NCI-H2029 (cell line): Measurements from ENCODE around the gene TK2.
"Not testable (repeated sequence)": the region's sequence is repeated elsewhere in the genome, so short reads cannot be mapped to it uniquely, and the experiment has no call there.

Experiments used
- DNase-seq: peaks from one replicate; lab custom pipeline; 2025; lab: John Stamatoyannopoulos, UW

The TK2 gene

DNA sequence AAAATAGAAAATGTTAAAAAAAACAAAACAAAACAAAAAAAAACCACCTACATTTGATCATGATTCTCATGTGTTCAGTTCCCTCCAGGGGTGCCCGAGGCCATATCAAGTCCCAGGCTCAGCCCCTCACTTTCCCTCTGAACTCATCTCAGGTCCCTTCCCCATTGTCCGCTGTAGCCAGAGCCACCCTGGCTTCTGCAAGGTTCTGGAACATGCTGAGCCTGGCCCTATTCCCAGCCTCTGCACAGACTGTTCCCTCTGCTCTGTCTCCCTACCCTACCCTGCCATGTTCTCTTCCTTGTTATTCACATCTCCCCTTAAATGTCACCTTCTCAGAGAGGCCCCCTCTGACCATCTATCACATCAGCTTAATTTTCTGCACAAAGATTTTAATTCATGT, 46.9 kb downstream of the TK2 start:
- DNase-seq: no peak

GRCh38 chr16:66502020-66502913, 47.7 kb downstream of the TK2 start:
- DNase-seq: no peak

- DNase-seq: not testable (repeated sequence)
Observed at GRCh38 chr16:66501563-66501962, 48.4 kb downstream of the TK2 start.

DNA sequence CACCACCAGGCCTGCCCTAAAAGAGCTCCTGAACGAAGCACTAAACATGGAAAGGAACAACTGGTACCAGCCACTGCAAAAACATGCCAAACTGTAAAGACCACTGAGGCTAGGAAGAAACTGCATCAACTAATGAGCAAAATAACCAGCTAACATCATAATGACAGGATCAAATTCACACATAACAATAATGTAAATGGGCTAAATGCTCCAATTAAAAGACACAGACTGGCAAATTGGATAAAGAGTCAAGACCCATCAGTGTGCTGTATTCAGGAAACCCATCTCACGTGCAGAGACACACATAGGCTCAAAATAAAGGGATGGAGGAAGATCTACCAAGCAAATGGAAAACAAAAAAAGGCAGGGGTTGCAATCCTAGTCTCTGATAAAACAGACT, 52.0 kb downstream of the TK2 start:
- not testable (repeated sequence) for DNase-seq

- not testable (repeated sequence) for DNase-seq
Observed at GRCh38 chr16:66496226-66496625, 53.7 kb downstream of the TK2 start.

DNA sequence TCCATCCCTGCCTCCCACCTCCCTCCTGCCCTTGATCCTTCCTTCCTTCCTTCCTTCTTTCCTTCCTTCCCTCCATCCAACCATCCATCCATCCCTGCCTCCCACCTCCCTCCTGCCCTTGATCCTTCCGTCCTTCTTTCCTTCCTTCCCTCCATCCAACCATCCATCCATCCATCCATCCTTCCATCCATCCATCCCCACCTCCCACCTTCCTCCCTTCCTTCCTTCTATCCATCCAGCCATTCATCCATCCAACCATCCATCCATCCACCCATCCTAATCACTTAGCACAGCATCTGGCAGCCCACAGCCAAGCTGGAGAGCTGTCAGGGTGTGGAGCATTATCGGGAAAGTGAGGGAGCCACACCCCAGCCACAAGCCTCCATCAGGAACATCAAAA, 54.5 kb downstream of the TK2 start:
- DNase-seq: no peak

DNA sequence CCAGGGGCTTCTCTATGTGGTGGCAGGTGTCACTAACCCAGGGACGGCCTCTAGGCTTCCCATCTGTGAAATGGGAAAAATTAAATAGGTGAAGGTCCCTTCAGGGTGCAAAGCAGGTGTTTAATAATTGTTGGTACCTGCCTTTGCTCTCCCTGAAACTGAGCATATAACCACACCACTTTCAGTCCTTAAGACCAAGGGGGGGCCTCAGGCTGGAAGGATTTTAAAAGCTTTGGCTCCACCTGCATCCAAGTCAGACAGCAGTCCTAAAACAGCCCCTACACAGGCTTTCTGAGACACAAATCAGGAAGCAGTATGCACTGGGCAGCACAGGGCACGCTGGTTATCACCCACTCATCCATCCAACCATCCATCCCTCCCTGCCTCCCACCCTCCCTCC, 55.0 kb downstream of the TK2 start:
- no peak for DNase-seq

DNA sequence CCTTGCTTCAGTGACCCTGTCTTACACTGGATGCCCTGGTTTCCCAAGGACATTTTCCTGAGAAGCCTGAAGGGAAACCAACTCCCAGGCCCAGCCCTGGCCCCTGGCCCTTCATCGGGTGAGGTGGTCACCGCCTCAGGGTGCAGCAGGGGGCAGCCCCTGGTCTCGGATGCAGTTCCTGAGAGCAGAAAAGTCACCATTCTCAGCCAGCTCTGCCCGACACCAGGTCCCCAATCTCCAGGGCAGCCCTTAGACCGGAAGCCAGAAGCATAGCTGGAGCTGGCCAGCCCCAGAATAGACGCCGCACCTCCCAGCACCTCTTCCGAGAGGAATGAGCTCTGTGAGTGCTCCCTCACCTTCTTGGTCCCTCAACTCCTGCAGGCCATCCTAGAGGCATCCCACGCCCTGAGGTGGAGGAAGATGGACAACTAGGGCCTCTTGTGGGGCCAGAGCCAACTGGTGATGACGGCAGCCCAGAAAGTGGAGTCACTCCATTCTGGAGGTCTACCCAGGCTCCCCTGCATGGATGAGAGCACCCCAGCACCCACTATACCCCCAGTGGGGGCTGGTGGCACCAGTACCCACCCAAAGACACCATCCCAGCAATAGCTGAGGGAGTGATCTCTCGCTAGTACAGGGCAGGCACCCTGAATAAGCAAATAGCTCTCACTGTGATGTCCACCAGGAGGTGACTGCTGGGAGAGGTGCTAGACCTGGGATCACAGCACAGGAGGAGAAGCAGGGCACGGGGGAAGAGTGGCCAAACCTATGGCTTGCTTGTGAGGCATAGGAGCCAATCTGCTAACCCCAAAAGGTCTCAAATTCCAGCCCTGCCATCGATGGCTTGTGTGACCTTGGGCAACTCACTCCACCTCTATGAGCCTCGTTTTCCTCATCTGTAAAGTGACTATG, 56.2 kb downstream of the TK2 start:
- DNase-seq: no peak

GRCh38 chr16:66491716-66492064, 58.2 kb downstream of the TK2 start:
- no peak for DNase-seq

DNA sequence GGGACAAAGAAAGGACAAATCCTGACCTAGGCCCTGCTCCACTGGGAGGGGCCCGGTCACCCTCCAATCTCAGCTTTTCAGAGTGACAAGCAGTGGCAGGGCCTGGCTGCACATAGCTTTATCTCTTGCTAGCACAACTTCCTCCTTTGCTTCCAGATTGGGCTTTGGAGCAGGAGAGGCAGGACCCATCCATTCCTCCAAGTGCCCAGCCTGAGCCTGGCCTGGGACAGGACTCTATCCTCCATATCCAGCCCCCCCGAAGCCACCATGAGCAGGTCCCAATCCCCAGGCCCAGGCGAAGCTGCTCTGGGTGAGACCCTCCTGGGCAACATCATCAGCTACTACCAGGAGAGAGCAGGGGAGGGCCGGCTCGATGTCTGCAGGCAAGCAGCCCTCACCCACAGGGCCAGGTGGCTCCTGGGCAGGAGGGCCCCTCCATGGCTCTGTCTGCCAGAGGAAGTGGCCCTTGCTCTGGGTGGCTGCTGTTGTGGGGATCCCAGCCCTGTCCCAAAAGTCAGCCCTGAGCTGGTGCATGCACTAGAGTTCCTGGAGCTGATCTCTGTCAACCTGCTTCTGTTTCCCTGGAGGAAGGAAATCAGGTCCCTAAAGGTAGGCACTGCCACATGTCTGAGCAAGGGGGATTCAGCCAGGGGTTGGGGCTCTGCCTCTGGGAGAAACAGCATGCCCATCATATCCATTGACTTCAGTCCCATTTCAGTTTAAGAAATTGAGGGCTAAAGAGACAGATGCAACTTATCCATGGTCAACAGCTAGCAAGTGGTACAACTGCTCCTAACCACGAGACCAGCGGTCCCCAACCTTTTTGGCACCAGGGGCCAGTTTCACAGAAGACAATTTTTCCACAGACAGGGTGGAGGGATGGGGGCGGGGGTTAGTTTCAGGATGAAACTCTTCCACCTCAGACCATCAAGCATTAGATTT, 58.9 kb downstream of the TK2 start:
- DNase-seq: no peak

DNA sequence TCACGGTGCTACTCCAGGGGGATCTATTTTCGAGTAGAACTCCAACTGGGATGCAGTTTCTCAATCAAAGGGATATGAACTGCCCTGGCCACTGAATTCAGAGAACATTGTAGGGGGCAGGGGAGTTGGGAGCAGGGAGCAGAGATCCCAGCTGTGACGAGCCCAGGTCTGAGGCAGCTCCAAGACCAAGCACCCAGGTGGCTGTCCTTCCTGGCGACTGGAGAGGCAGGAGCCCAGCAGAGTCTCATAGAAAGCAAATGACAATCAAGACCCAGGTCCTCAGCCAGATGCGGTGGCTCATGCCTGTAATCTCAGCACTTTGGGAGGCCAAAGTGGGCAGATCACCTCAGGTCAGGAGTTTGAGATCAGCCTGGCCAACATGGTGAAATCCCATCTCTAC, 60.1 kb downstream of the TK2 start:
- no peak for DNase-seq

- no peak for DNase-seq
Observed at GRCh38 chr16:66489385-66489784, 60.5 kb downstream of the TK2 start.

- no peak for DNase-seq
Observed at GRCh38 chr16:66488505-66488904, 61.4 kb downstream of the TK2 start.

- no peak for DNase-seq
Observed at GRCh38 chr16:66487580-66488275, 62.2 kb downstream of the TK2 start.

DNA sequence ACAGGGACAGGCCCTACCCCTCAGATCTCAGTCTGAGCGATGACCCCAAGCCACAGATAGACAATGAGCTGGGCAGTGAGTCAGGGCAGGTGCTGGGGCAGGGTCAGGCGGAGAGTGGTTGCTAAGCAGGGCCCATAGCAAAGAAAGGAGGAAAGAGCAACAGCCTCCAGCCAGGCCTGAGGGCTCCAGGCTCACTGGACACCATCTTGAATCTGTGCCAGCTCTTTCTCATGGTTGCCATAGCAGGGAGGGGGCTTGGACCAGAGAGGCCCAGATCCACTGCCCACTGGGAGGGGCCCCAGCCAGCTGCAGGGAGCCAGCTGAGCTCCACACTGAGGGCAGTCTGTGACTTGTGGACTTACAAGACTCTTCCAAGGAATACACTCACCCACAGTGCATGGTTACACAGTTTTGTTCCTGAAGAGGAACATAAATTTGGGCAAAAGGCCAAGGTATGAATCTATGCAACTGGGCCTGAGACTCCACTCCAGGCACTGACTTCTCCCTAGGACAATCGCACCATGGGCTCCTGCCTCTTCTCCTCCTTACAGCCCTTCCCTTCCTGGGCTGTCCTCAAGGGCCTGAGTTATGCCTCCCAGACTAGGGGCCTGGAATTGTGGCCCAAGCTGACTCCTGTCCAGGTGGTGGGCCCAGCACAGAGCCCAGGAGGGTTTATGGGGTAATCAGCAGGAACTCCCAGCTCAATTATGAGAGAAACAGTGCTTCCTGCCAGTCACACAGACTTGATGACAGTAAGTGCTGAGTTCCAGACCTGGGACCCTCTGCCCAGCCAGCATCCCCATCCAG, 62.9 kb downstream of the TK2 start:
- no peak for DNase-seq

DNA sequence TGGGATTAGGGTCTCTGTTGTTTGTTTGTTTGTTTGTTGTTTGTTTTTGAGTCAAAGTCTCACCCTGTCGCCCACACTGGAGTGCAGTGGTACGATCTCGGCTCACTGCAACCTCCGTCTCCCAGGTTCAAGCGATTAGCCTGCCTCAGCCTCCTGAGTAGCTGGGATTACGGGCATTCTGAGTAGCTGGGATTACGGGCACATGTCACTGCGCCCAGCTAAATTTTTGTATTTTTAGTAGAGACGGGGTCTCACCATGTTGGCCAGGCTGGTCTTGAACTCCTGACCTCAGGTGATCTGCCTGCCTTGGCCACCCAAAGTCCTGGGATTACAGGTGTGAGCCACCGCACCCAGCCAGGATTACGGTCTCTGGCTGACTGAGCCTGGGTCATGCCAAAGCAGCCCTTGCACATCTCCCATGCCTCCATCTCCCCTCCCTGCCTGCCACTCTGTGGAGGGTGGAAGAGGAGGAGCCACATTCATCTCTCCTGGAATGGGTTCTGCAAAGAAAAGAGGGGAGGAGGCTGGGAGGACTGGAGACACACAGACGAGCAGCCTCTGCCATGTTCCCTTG, 63.6 kb downstream of the TK2 start:
- no peak for DNase-seq

DNA sequence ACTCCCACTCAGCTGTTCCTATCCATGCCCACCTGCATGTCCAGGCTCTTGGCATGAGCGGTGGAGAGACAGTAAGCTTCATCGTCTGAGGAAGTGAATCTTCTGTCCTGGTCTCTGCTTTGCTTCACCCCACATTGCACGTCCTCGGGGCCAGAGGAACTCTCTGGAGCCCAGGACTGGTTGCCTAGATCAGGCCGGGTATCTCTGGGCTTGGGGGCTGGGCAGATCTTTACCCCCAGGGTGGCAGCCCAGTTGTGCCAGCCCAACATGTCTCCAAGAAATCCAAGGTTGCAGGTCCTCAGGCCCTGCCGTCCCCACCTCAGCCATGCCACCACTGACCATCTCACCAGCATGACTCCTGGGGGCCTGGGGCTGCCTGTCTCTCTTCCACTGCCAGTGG, 64.5 kb downstream of the TK2 start:
- no peak for DNase-seq

- DNase-seq: no peak
Observed at GRCh38 chr16:66484453-66485213, 65.3 kb downstream of the TK2 start.

- DNase-seq: peak; percentile 55
Observed at GRCh38 chr16:66483689-66484452, 66.1 kb downstream of the TK2 start.
